K562 (cell line): ENCODE measurements around the gene MAD1L1. TPM values are rescaled to one million over a fixed set of nuclear protein-coding genes. Genes with fewer than 3 reads are reported as not detected.
A peak's percentile ranks its signal among the peaks of the same experiment; 100 is the strongest.

Experiments
- ATAC-seq: fragments of 200-7000 bp; cut with Tn5 transposase; 3 replicates; pipeline ENCODE4 v1.9.1; 2020; ENCODE audit warnings: moderate library complexity
- BruUV-seq: library from RNA; stranded (reverse); fragments of 400-500 nt; replicated peaks from 2 replicates; lab custom pipeline; 2021; lab: Mats Ljungman, UMichigan
- CTCF ChIA-PET: fragments of 300-600 bp; formaldehyde crosslinking; extraction: SDS; loops from one replicate; lab custom pipeline; 2021; ENCODE audit warnings: low intra/inter-chr PET ratio; lab: Yijun Ruan, JAX
- POLR2A ChIA-PET: fragments of 300-600, 350-650 bp; sonication (Branson Sonifier 250); formaldehyde crosslinking; extraction: SDS; loops from one replicate; lab custom pipeline; 2021; ENCODE audit warnings: antibody characterized with exemption, inconsistent platforms; lab: Yijun Ruan, JAX
- DNase-seq, 4 experiments: peaks; one replicate each; pipeline versions ENCODE4 v3.0.0 to v3.0.0-alpha.2; 2011 to 2018; ENCODE audit warnings: low spot score in 3 of 4, mixed read lengths in 3 of 4; ENCODE audit errors: extremely low read depth in 1 of 4
- FAIRE-seq: peaks from 2 replicates; lab custom pipeline; 2011; peaks lifted over from hg19 to GRCh38; lab: Jason Lieb, UNC
- H2AFZ ChIP-seq: 2 replicates; pipeline ENCODE4 v1.6.0; 2011; ENCODE audit warnings: low read depth, low read length, control low read depth, inconsistent platforms
- H3K27ac ChIP-seq: fragments of 200-600 bp; 3 replicates; pipeline ENCODE4 v1.8.0; 2011; ENCODE audit warnings: low read depth, mild to moderate bottlenecking, control low read depth, inconsistent platforms, low read length, moderate library complexity, mixed read lengths; ENCODE audit errors: extremely low read depth
- H3K27me3 ChIP-seq, 2 experiments: fragments of 300-600 bp in 1 of 2; 2 replicates in 1 of 2; 3 replicates in 1 of 2; pipeline versions ENCODE4 v1.6.0 to v1.8.0; 2011; ENCODE audit warnings: inconsistent platforms in 2 of 2, low read length in 2 of 2, mild to moderate bottlenecking in 1 of 2, mixed read lengths in 1 of 2, moderate library complexity in 1 of 2; ENCODE audit not compliant: control insufficient read depth in 2 of 2, insufficient read depth in 2 of 2
- H3K36me3 ChIP-seq: fragments of 300-600 bp; 3 replicates; pipeline ENCODE4 v1.8.0; 2011; ENCODE audit warnings: mild to moderate bottlenecking, low read length, inconsistent platforms; ENCODE audit not compliant: control insufficient read depth, insufficient read depth
- H3K4me1 ChIP-seq, 2 experiments: fragments of 200-600 bp in 1 of 2; replicated peaks in 1 of 2; 2 replicates in 1 of 2; 3 replicates in 1 of 2; pipeline versions ENCODE4 v1.5.1 to v1.8.0; 2011; ENCODE audit warnings: inconsistent platforms in 2 of 2, low read length in 2 of 2, mild to moderate bottlenecking in 1 of 2, mixed read lengths in 1 of 2, moderate library complexity in 1 of 2; ENCODE audit not compliant: control insufficient read depth in 2 of 2, insufficient read depth in 2 of 2
- H3K4me2 ChIP-seq: 2 replicates; pipeline ENCODE4 v1.6.1; 2011; ENCODE audit warnings: low read length, control low read depth, inconsistent platforms, mixed read lengths; ENCODE audit not compliant: insufficient read depth
- H3K4me3 ChIP-seq: fragments of 200-600 bp; sonication (generic), shearing (Covaris generic); 2 replicates; pipeline ENCODE4 v1.5.1; 2016; ENCODE audit warnings: control low read depth, inconsistent platforms
- H3K79me2 ChIP-seq: fragments of 200-600 bp; 3 replicates; pipeline ENCODE4 v1.8.0; 2011; ENCODE audit warnings: low read length, inconsistent platforms; ENCODE audit not compliant: control insufficient read depth, insufficient read depth
- H3K9ac ChIP-seq, 2 experiments: 2 replicates each; pipeline versions ENCODE4 v1.6.0 to v1.6.1; 2011; ENCODE audit warnings: low read depth in 2 of 2, low read length in 2 of 2, control low read depth in 1 of 2, inconsistent platforms in 1 of 2, mild to moderate bottlenecking in 1 of 2, mixed read lengths in 1 of 2; ENCODE audit not compliant: insufficient read depth in 1 of 2
- H3K9me1 ChIP-seq: one replicate; pipeline ENCODE4 v1.6.0; 2011; ENCODE audit warnings: inconsistent platforms, mild to moderate bottlenecking, low read length, moderate library complexity; ENCODE audit not compliant: control insufficient read depth, insufficient read depth
- H3K9me3 ChIP-seq: replicated peaks from 2 replicates; pipeline ENCODE4 v1.5.1; 2011; ENCODE audit warnings: low read depth, low read length, inconsistent platforms; ENCODE audit not compliant: control insufficient read depth, insufficient read depth
- H4K20me1 ChIP-seq: replicated peaks from 2 replicates; pipeline ENCODE4 v1.6.1; 2011; ENCODE audit warnings: low read length, inconsistent platforms, mixed read lengths; ENCODE audit not compliant: control insufficient read depth, insufficient read depth
- C11orf30 ChIP-seq: fragments of 450-650 bp; IDR thresholded peaks from 2 replicates; pipeline ENCODE4 v1.6.1; 2016; ENCODE audit warnings: low read depth, mild to moderate bottlenecking
- KLF16 ChIP-seq: IDR thresholded peaks from 2 replicates; pipeline ENCODE4 v1.6.1; 2016; ENCODE audit warnings: antibody characterized with exemption
- NKRF ChIP-seq: fragments of 450-650 bp; IDR thresholded peaks from 2 replicates; pipeline ENCODE4 v1.6.1; 2016; ENCODE audit warnings: borderline replicate concordance
- PTBP1 ChIP-seq: fragments of 200-400 bp; formaldehyde crosslinking; IDR thresholded peaks from 2 replicates; pipeline ENCODE4 v1.6.1; 2017; ENCODE audit warnings: low read depth, low read length
- TBP ChIP-seq: optimal IDR thresholded peaks from 2 replicates; pipeline ENCODE3; 2011; ENCODE audit warnings: low read depth, low read length, improper control_type of control experiment
- ZBTB11 ChIP-seq, 3 experiments: fragments of 200-800 bp in 1 of 3; fragments of 250-450 bp in 1 of 3; fragments of 450-650 bp in 1 of 3; sonication (Bioruptor Pico) in 1 of 3; sonication (Bioruptor generic) in 1 of 3; formaldehyde crosslinking in 1 of 3; IDR thresholded peaks; 2 replicates each; pipeline versions ENCODE4 v1.6.1 to v1.8.0; 2016 to 2022; ENCODE audit warnings: mild to moderate bottlenecking in 2 of 3, missing genetic modification characterization in 2 of 3, missing compliant biosample characterization in 1 of 3, moderate library complexity in 1 of 3
- ZNF280A ChIP-seq: fragments of 450-650 bp; IDR thresholded peaks from 2 replicates; pipeline ENCODE4 v1.6.1; 2018; ENCODE audit warnings: mild to moderate bottlenecking, low read depth; ENCODE audit not compliant: partially characterized antibody
- ZNF431 ChIP-seq: sonication (generic); formaldehyde crosslinking; IDR thresholded peaks from 2 replicates; pipeline ENCODE4 v1.8.0; 2022; ENCODE audit warnings: mild to moderate bottlenecking, missing genetic modification reagents
- ZNF445 ChIP-seq: fragments of 250-450 bp; sonication (Bioruptor Pico); IDR thresholded peaks from 2 replicates; pipeline ENCODE4 v1.4.0; 2020; ENCODE audit warnings: low read depth, mild to moderate bottlenecking, moderate library complexity
- ZNF609 ChIP-seq: sonication (generic); formaldehyde crosslinking; IDR thresholded peaks from 2 replicates; pipeline ENCODE4 v1.8.1; 2023; ENCODE audit warnings: missing genetic modification reagents, mild to moderate bottlenecking, borderline replicate concordance
- WGBS: fragments of 100-300 bp; shearing (Covaris generic); methylation state at CpG from one replicate; pipeline ENCODE4 v1.1.6; 2016; ENCODE audit warnings: low coverage, mixed read lengths; ENCODE audit not compliant: insufficient coverage; ENCODE audit errors: missing lambda C conversion rate; 5-methylcytosine and 5-hydroxymethylcytosine counted together
- in situ Hi-C: fragments of 300-500 bp; cut with MboI; formaldehyde crosslinking; loops from 4 replicates; pipeline ENCODE4 v1.15.0; 2018; ENCODE audit warnings: inconsistent platforms, mixed read lengths
- intact Hi-C: fragments of 100-400 bp; cut with micrococcal nuclease; formaldehyde crosslinking; loops from 2 replicates; pipeline ENCODE4 v1.14.2; 2022
- polyA plus RNA-seq, 8 experiments: library from polyadenylated mRNA; depleted of rRNA in 4 of 8; stranded (reverse) in 5 of 8; unstranded in 3 of 8; fragments of >200 nt; fragmentation: Nextera tagmentation in 2 of 8; fragmentation: Illumina TruSeq in 1 of 8; extraction: Ambion mirVana in 2 of 8; extraction: Trizol in 1 of 8; gene quantifications; 2 replicates each; pipeline versions ENCODE4 v1.2.1 to v1.2.3, GENCODE V29; 2011 to 2014; ENCODE audit warnings: inconsistent platforms in 1 of 8, missing spikeins in 1 of 8
- total RNA-seq, 7 experiments: library from RNA; depleted of rRNA in 6 of 7; stranded (reverse); fragments of >200 nt in 6 of 7; fragmentation: Illumina TruSeq in 2 of 7; extraction: Trizol in 2 of 7; gene quantifications; 2 replicates each; pipeline versions ENCODE4 v1.2.1 to v1.2.3, GENCODE V29; 2011 to 2021; ENCODE audit warnings: low replicate concordance in 1 of 7

Gene MAD1L1
- total and polyA plus RNA-seq, 9 of the 15 experiments (the other 6 are each of a cell fraction or from before 2014, with no cell fraction given), result 1.7 to 89.7 (median 18.0) TPM

- no peak overlapping the region for H3K4me3 ChIP-seq
- H3K9ac ChIP-seq, result peak overlapping the region in 1 of 2 experiments; percentile 35; a peak in 1 of 4 replicates
- ChIA-PET CTCF (no interaction called here), POLR2A (no interaction called here)
- no peak overlapping the region for H3K27ac ChIP-seq
- intact Hi-C loops (no loop called here), in situ Hi-C loops (no loop called here)
- no peaks in the 10 kb centered on the region for H3K9me1 ChIP-seq
- no TSS peak for BruUV-seq
- ATAC-seq (no peak), FAIRE-seq (no peak), DNase-seq (no peak)
- peaks cover 0 to 13% of the 10 kb centered on the region in 2 experiments; a peak in 1 of 5 replicates for H3K4me1 ChIP-seq
- H3K4me2 ChIP-seq, result no peak overlapping the region
- H3K79me2 ChIP-seq, result no peaks in the 10 kb centered on the region
- no peak overlapping the region for H2AFZ ChIP-seq
- no peaks in the 10 kb centered on the region for H3K9me3 ChIP-seq
- H3K27me3 ChIP-seq, result no peaks in the 10 kb centered on the region
- H4K20me1 ChIP-seq, result peaks cover 6% of the 10 kb centered on the region; the same call in 1 of the 2 replicates
- WGBS, result 91% methylated on average over 7 of the region's 7 CpGs
- H3K36me3 ChIP-seq, result peaks cover 39% of the 10 kb centered on the region; the same call in 2 of the 3 replicates
- no peak for TF ChIP-seq NKRF
- no peak for TF ChIP-seq ZNF445
- no peak for TF ChIP-seq ZNF431 (CRISPR knock-in tag)
- no peak for TF ChIP-seq ZNF280A
- TF ChIP-seq C11orf30, result no peak
- TF ChIP-seq ZNF609 (CRISPR knock-in tag), result no peak
- no peak for TF ChIP-seq KLF16
- no peak for TF ChIP-seq TBP
- no peak for TF ChIP-seq PTBP1
- TF ChIP-seq ZBTB11 (CRISPR knock-in tag; IDR thresholded peaks at IDR 0.05), result no peak
Observed at GRCh38 chr7:2148814-2149213, 83.9 kb downstream of the MAD1L1 start.
